Upper lobe of right lung (tissue), 1 donor: ENCODE data around the gene MTMR11. TPM values are rescaled to one million over a fixed set of nuclear protein-coding genes. Genes with fewer than 3 reads are reported as not detected.
"Not testable (repeated sequence)": the region's sequence is repeated elsewhere in the genome, so short reads cannot be mapped to it uniquely, and the experiment has no call there.

Source experiments
- ATAC-seq: fragments of 200-7000 bp; cut with Tn5 transposase; one replicate; pipeline ENCODE4 v1.9.1; 2020; ENCODE audit warnings: mild to moderate bottlenecking, moderate library complexity
- DNase-seq: peaks from one replicate; pipeline ENCODE4 v3.0.0-alpha.2; 2020
- H3K27ac ChIP-seq: fragments of 200-600 bp; one replicate; pipeline ENCODE4 v1.8.0; 2022
- H3K27me3 ChIP-seq: fragments of 200-600 bp; one replicate; pipeline ENCODE4 v1.8.0; 2022; ENCODE audit warnings: mild to moderate bottlenecking
- H3K36me3 ChIP-seq: fragments of 200-600 bp; one replicate; pipeline ENCODE4 v1.8.0; 2022
- H3K4me1 ChIP-seq: fragments of 200-600 bp; one replicate; pipeline ENCODE4 v1.8.0; 2022
- H3K4me3 ChIP-seq: fragments of 200-600 bp; one replicate; pipeline ENCODE4 v1.8.0; 2022; ENCODE audit warnings: mild to moderate bottlenecking
- H3K9me3 ChIP-seq: fragments of 200-600 bp; one replicate; pipeline ENCODE4 v1.8.0; 2022
- CTCF ChIP-seq: fragments of 200-600 bp; IDR thresholded peaks from one replicate; pipeline ENCODE4 v1.8.0; 2022; ENCODE audit warnings: antibody characterized with exemption
- intact Hi-C: fragments of 100-400 bp; cut with DNase I; formaldehyde crosslinking; loops from one replicate; pipeline ENCODE4 v1.11.0; 2022
- total RNA-seq: library from RNA; stranded (reverse); fragmentation: NEBNext Ultra II Directional; extraction: Animal tissue kit (Norgen Biotek cat#: 25700); gene quantifications from one replicate; pipeline ENCODE4 v1.2.1, GENCODE V29; 2021
- donor health status: DM: no; HTN: yes; CAD: no; lungs with severe emphysema.

MTMR11 gene
- total RNA-seq, 1 donor from 2014 or later: 17.1 TPM

GRCh38 chr1:149942885-149943284 is 6.2 kb upstream of the MTMR11 start:
- intact Hi-C loops: no loop called here
- H3K9me3 ChIP-seq: no peaks in the 10 kb centered on the region
- no peak for ATAC-seq
- TF ChIP-seq CTCF: no peak
- no peaks in the 10 kb centered on the region for H3K27me3 ChIP-seq
- DNase-seq: no peak
- H3K36me3 ChIP-seq: peaks cover 40% of the 10 kb centered on the region
- H3K4me1 ChIP-seq: peaks cover 16% of the 10 kb centered on the region
- H3K4me3 ChIP-seq: no peak overlapping the region
- H3K27ac ChIP-seq: peak overlapping the region; percentile 24

GRCh38 chr1:149942207-149942606 is 5.5 kb upstream of the MTMR11 start:
- no peaks in the 10 kb centered on the region for H3K9me3 ChIP-seq
- peak; percentile 34 for TF ChIP-seq CTCF
- peaks cover 17% of the 10 kb centered on the region for H3K4me1 ChIP-seq
- H3K4me3 ChIP-seq: no peak overlapping the region
- ATAC-seq (peak; percentile 54), DNase-seq (no peak)
- H3K27me3 ChIP-seq: no peaks in the 10 kb centered on the region
- H3K36me3 ChIP-seq: peaks cover 35% of the 10 kb centered on the region
- no peak overlapping the region for H3K27ac ChIP-seq
- intact Hi-C loops: no loop called here

- intact Hi-C loops: no loop called here
- Histone ChIP-seq H3K9me3 (no peaks in the 10 kb centered on the region), H3K4me3 (no peak overlapping the region), H3K36me3 (peaks cover 17% of the 10 kb centered on the region), H3K4me1 (peaks cover 23% of the 10 kb centered on the region), H3K27me3 (no peaks in the 10 kb centered on the region), H3K27ac (no peak overlapping the region)
- no peak for TF ChIP-seq CTCF
- ATAC-seq (no peak), DNase-seq (no peak)
Observed at GRCh38 chr1:149940427-149940826, 3.7 kb upstream of the MTMR11 start.

GRCh38 chr1:149938668-149939003 is 2.0 kb upstream of the MTMR11 start:
- H3K36me3 ChIP-seq, DNase-seq, H3K9me3 ChIP-seq, ATAC-seq, intact Hi-C loops, H3K27me3 ChIP-seq: not testable (repeated sequence)
- Histone ChIP-seq H3K4me1 (peaks cover 23% of the 10 kb centered on the region), H3K4me3 (peak overlapping the region; percentile 2), H3K27ac (peak overlapping the region; percentile 67)

- Histone ChIP-seq H3K4me3 (no peak overlapping the region), H3K27me3 (no peaks in the 10 kb centered on the region), H3K36me3 (no peaks in the 10 kb centered on the region), H3K27ac (no peak overlapping the region), H3K9me3 (no peaks in the 10 kb centered on the region), H3K4me1 (peaks cover 23% of the 10 kb centered on the region)
- TF ChIP-seq CTCF: no peak
- intact Hi-C loops: no loop called here
- DNase-seq: no peak
- ATAC-seq: no peak
Observed at GRCh38 chr1:149937759-149938158, 1.1 kb upstream of the MTMR11 start.

GRCh38 chr1:149936992-149937705 is 470 bp upstream of the MTMR11 start:
- intact Hi-C loops: no loop called here
- no peak for TF ChIP-seq CTCF
- Histone ChIP-seq H3K27me3 (no peaks in the 10 kb centered on the region), H3K4me3 (peak overlapping the region; percentile 53), H3K36me3 (no peaks in the 10 kb centered on the region), H3K27ac (no peak overlapping the region), H3K9me3 (no peaks in the 10 kb centered on the region), H3K4me1 (peaks cover 23% of the 10 kb centered on the region)
- ATAC-seq: peak; percentile 26
- no peak for DNase-seq
